SK-N-MC (cell line): Measurements from ENCODE around the gene RHOJ.

Experiments
- EZH2 ChIP-seq: fragments of 200-600 bp; sonication (generic); IDR thresholded peaks from one replicate; pipeline ENCODE4 v1.6.1; 2017; ENCODE audit warnings: antibody characterized with exemption
- FOXP2 ChIP-seq: optimal IDR thresholded peaks from 2 replicates; pipeline ENCODE3; 2011; ENCODE audit warnings: mild to moderate bottlenecking, moderate library complexity; ENCODE audit not compliant: insufficient read depth; ENCODE audit errors: extremely low read length, control extremely low read depth
- POLR2AphosphoS5 ChIP-seq: IDR thresholded peaks from 2 replicates; pipeline ENCODE4 v1.6.1; 2012; ENCODE audit warnings: mild to moderate bottlenecking, low read depth, low read length, borderline replicate concordance

DNA sequence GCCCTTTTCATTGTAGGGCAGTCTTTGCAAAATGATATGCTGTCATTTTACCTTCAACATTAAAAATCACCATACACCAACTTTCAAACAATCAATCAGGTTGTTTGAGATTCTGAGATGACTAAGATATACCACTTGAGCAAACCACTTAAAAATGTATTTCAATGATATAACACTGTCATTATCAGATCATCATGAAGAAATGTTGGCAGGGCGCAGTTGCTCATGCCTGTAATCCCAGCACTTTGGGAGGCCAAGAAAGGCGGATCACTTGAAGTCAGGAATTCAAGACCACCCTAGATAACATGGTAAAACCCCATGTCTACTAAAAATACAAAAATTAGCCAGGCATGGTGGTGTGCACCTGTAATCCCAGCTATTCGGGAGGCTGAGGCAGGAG lies 13.0 kb upstream of the RHOJ start:
- no peak for TF ChIP-seq POLR2AphosphoS5
- TF ChIP-seq EZH2: no peak
- TF ChIP-seq FOXP2: no peak
